Neuron (in vitro differentiated cells): ENCODE measurements around the gene FHDC1.

Experiments
- H2AFZ ChIP-seq: one replicate; pipeline ENCODE4 v1.6.1; 2013; ENCODE audit warnings: low read depth, mild to moderate bottlenecking, inconsistent platforms, low read length, moderate library complexity
- H3K27me3 ChIP-seq: one replicate; pipeline ENCODE4 v1.6.1; 2013; ENCODE audit warnings: low read length; ENCODE audit not compliant: insufficient read depth
- H3K36me3 ChIP-seq: one replicate; pipeline ENCODE4 v1.6.1; 2013; ENCODE audit warnings: low read length; ENCODE audit not compliant: insufficient read depth
- H3K4me1 ChIP-seq: one replicate; pipeline ENCODE4 v1.6.1; 2013; ENCODE audit warnings: low read length; ENCODE audit not compliant: insufficient read depth
- H3K4me3 ChIP-seq: 2 replicates; pipeline ENCODE4 v1.5.1; 2013; ENCODE audit warnings: mild to moderate bottlenecking, low read length, moderate library complexity
- H3K9me3 ChIP-seq: one replicate; pipeline ENCODE4 v1.6.1; 2013; ENCODE audit warnings: low read length

FHDC1 gene

DNA sequence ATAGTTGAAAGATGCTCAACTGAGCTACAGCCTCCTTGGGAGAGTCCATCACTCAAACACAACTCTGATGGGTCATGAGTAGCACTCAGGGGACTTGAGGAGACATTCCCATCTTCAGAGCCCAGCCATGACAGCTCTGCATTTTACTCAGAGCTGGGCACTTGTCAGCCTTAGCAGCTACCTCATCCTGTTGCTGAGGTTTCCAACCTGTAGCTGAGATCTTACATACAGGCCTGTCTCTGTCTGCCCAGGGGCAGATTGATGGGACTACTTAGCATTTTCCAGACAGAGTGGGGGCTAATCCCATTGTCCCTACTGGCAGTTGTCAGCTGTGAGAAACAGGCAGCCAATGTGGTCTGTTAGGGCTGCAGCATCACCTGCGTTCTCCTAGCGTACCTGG, 3.5 kb downstream of the FHDC1 start:
- Histone ChIP-seq H3K4me3 (no peak overlapping the region), H3K4me1 (peaks cover 27% of the 10 kb centered on the region), H2AFZ (no peak overlapping the region), H3K9me3 (no peaks in the 10 kb centered on the region), H3K36me3 (no peaks in the 10 kb centered on the region), H3K27me3 (peaks cover 43% of the 10 kb centered on the region)

DNA sequence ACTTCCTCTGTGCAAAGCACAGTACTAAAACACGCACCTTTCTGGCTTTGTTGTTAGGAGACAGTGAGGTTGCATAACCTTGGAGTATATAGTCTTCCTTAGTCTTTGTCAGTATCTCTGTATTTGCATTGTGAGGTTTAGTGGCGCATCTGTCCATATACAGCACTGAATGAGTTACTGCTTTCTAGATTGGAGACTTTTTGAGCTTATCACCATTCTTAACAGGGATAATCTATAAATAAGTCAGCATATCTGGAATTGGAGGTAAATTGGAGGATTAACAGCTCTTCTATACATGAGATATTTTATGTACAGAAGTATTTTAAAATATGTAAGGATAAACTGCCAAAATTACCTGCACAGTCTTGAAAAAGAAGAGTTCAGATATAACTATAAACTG, 4.3 kb downstream of the FHDC1 start:
- Histone ChIP-seq H2AFZ (no peak overlapping the region), H3K9me3 (no peaks in the 10 kb centered on the region), H3K36me3 (no peaks in the 10 kb centered on the region), H3K27me3 (peaks cover 36% of the 10 kb centered on the region), H3K4me1 (peaks cover 25% of the 10 kb centered on the region), H3K4me3 (no peak overlapping the region)

DNA sequence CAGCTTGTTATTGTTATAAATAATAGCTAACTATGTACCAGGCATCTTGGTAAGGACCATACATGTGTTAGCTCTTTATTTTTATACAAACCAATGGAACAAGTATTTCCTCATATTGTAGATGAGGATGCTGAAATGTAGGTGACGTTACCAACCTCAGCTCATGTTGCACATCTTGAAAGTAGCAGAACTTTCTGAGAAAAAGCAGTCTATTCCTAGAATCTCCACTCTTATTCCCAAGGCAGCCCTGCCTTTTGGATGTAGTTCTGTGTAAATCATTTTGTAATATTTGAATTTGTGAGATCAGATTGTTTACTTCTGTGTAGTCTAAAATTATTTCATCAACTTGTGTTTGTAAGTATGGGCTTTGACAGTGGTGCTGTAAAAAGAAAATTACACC, 5.3 kb downstream of the FHDC1 start:
- Histone ChIP-seq H3K9me3 (no peaks in the 10 kb centered on the region), H3K4me1 (peaks cover 17% of the 10 kb centered on the region), H3K4me3 (no peak overlapping the region), H3K36me3 (no peaks in the 10 kb centered on the region), H2AFZ (no peak overlapping the region), H3K27me3 (peaks cover 30% of the 10 kb centered on the region)

DNA sequence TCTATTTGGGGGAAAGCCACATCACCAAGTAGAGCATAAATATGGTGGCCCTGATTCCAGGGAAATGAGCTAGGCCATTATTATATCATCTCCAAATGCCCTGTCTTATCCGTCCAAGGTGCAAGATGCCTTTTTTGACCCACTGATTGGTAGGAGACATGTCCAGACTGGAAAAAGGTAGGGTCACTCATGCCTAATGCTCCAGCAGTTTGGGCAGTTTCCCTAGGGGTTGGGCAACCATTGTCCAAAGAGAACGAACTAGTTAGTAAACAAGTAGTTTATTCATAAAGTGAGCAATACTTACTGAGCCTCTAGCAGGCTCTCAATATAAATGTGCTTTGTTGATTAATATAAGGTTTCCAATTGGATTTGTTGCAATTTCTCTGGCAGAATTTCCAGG, 6.2 kb downstream of the FHDC1 start:
- H2AFZ ChIP-seq = no peak overlapping the region
- H3K9me3 ChIP-seq = no peaks in the 10 kb centered on the region
- no peaks in the 10 kb centered on the region for H3K36me3 ChIP-seq
- peaks cover 25% of the 10 kb centered on the region for H3K27me3 ChIP-seq
- no peak overlapping the region for H3K4me3 ChIP-seq
- peaks cover 10% of the 10 kb centered on the region for H3K4me1 ChIP-seq

DNA sequence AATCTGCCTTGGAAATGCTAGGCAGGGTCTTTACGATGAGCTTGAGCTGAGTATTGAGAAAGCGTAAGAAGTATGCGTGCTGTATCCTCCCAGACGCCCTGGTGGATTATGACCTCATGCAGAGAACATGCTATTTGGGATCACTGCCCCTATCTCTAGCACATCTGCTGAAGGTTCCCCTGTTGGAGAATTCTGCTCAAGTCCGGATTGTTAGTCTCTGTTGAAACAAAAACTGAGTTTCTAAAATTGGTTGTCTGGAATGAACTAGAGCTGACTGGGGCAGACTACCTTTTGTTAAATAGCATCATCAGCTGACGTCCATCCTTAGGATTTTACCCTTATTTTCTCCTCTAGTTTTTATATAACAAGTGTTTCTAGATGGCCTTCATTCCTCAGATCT, 7.5 kb downstream of the FHDC1 start:
- peaks cover 4% of the 10 kb centered on the region for H3K4me1 ChIP-seq
- peaks cover 17% of the 10 kb centered on the region for H3K27me3 ChIP-seq

DNA sequence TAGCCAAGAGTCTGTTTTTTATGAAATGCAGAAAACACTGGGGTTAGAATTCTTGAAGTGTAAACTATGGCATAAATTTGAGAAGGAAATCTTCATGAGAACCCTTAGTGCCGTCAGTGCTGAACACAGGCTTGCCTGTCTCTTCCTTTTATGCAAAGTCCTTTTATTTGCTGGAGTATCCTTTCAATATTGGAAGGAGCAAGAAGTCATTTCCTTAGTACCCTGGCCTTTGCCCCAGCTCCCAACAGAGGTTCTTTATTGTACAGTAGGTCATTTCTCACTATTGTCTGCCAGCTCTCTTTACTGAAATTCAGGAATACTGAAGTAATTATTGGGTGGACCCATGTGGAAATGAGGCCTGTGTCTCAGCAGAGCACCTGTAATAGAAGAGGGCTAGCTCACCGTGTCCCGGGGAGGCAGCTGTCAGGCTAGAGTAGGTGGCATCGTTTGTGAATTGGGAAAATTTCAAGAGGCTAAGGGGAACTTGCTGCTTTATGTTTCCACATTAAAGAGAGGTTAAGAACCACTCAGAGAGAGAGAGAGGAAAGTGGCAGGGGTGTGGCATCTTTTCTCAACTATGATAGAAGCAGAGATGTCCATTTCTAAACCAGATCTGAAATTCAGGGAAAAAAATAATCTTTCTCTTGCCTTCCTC, 8.7 kb downstream of the FHDC1 start:
- Histone ChIP-seq H2AFZ (no peak overlapping the region), H3K4me3 (no peak overlapping the region), H3K27me3 (peaks cover 7% of the 10 kb centered on the region), H3K9me3 (no peaks in the 10 kb centered on the region), H3K36me3 (no peaks in the 10 kb centered on the region), H3K4me1 (peaks cover 4% of the 10 kb centered on the region)

More for the DNA sequence above, 7.5 kb downstream of the FHDC1 start:
- Histone ChIP-seq H3K9me3 (no peaks in the 10 kb centered on the region), H3K36me3 (no peaks in the 10 kb centered on the region), H2AFZ (no peak overlapping the region), H3K4me3 (no peak overlapping the region)

DNA sequence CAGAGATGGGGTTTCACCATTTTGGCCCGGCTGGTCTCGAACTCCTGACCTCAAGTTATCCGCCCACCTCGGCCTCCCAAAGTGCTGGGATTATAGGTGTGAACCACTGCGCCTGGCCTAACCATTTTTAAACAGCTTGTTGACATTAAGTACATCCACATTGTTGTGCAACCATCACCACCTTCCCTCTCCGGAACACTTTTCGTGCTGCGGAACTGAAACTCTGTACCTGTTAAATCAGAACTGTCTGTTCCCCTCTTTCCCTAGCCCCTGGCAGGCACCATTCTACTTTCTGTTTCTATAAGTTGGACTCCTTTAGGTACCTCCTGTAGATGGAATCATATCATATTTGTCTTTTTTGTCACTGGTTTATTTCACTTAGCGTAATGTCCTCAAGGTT, 9.5 kb downstream of the FHDC1 start:
- Histone ChIP-seq H3K9me3 (no peaks in the 10 kb centered on the region), H3K36me3 (no peaks in the 10 kb centered on the region), H3K4me1 (peaks cover 4% of the 10 kb centered on the region), H3K27me3 (no peaks in the 10 kb centered on the region), H3K4me3 (no peak overlapping the region), H2AFZ (no peak overlapping the region)

DNA sequence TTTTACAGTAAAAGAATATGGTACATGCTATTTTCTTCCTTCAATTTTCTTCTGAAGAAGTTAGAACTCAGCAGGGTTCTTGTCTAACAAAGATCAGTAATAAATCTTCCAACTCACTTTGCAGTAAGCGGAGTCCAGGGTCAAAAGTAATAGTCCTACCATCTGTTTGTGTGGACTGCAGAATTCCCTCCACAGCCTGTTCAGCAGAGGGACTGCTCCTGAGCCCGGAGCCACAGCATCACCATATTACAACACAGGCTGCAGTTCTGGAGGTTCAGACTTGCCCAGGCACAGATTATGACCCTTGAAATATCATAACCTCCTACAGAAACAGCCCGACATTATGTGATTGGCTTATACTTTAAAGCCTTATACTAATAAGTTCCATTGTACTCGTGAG, 10.3 kb downstream of the FHDC1 start:
- H3K9me3 ChIP-seq = no peaks in the 10 kb centered on the region

DNA sequence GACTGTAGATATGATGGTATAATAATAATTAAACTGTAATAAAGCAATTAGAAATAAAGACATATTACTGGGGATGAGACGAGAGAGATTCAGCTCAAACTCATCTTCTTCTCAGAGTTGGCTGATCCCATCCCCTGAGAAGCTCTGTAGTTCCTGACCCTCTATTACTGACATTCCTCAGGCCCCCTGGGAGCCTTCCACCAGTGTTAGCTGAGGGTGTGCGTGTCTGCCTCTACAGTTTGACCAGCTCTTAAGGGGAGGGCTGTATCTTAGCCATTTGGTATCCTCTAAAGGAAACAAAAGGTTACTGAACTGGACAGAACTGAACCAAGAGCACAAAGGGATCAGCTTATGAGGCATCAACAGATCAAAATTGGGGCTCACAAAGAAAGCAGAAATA, 11.2 kb downstream of the FHDC1 start:
- H2AFZ ChIP-seq = no peak overlapping the region
- no peaks in the 10 kb centered on the region for H3K9me3 ChIP-seq
- H3K36me3 ChIP-seq = no peaks in the 10 kb centered on the region
- no peaks in the 10 kb centered on the region for H3K27me3 ChIP-seq
- H3K4me1 ChIP-seq = peaks cover 15% of the 10 kb centered on the region
- no peak overlapping the region for H3K4me3 ChIP-seq

More for the DNA sequence above, 10.3 kb downstream of the FHDC1 start:
- H3K36me3 ChIP-seq = no peaks in the 10 kb centered on the region
- no peaks in the 10 kb centered on the region for H3K27me3 ChIP-seq
- no peak overlapping the region for H2AFZ ChIP-seq
- peaks cover 12% of the 10 kb centered on the region for H3K4me1 ChIP-seq
- H3K4me3 ChIP-seq = no peak overlapping the region

DNA sequence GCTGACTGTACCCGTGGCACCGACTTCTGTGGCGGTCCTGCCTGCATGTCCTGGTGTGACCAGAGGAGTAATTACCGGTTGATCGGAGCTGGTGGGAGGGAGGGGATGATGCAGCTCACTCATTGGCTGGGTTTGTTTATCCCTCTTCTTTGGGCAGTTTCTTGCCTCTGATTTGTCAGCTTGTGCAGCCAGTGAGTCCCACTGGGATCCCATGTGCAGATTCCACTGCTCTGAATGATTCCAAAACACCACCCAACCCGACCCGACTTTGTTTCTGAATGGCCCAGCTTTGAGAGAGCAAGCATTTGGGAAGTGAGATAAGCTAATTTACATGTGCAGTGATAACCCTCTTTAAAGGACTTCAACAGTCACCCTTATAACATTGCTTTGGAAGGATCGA, 13.8 kb downstream of the FHDC1 start:
- H3K36me3 ChIP-seq = no peaks in the 10 kb centered on the region
- H3K27me3 ChIP-seq = no peaks in the 10 kb centered on the region
- no peaks in the 10 kb centered on the region for H3K9me3 ChIP-seq
- H3K4me1 ChIP-seq = peaks cover 10% of the 10 kb centered on the region
- no peak overlapping the region for H2AFZ ChIP-seq
- H3K4me3 ChIP-seq = no peak overlapping the region

DNA sequence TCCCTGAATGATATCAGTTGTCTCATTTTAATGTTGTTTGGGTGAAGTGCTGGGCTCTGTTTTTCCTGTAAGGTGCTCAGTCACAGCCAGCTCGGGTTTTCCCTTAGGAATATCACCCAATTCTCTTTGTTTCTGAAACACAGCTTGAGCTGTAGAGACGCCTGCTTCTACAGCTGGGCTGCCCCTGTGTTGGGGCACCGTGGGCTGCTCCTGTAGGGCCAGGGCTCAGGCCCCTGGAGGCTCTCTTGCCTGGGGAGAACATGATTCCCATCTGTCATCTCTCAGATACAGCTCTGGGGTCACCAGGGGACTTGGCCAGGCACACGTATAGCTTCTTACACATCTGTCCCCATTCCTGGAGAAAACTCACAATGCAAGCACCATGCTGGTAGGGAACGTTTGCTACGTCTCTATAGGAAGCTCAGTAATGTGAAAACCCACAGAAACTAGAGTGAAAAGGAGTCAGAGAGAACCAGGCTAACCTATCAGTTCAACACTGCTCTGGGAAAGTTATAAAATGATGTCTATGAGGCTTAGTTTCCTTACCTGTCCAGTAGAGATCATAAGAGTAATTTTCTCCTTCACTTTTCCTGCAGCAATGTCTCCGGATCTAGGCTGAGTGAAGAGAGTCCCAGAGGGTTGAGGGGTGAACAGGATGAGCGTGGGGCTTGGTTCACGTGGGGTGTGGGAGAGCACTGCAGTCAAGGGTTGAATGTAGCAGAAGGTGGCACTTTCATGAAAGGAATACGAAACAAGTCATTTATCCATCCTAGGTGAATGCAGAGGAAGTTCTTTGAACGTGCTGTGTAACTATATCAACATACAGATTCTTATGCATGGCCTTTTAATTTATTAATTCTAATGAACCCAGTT, 14.5 kb downstream of the FHDC1 start:
- H3K9me3 ChIP-seq = no peaks in the 10 kb centered on the region
- H3K36me3 ChIP-seq = no peaks in the 10 kb centered on the region
- no peak overlapping the region for H2AFZ ChIP-seq
- H3K4me3 ChIP-seq = no peak overlapping the region
- peaks cover 10% of the 10 kb centered on the region for H3K4me1 ChIP-seq
- no peaks in the 10 kb centered on the region for H3K27me3 ChIP-seq

DNA sequence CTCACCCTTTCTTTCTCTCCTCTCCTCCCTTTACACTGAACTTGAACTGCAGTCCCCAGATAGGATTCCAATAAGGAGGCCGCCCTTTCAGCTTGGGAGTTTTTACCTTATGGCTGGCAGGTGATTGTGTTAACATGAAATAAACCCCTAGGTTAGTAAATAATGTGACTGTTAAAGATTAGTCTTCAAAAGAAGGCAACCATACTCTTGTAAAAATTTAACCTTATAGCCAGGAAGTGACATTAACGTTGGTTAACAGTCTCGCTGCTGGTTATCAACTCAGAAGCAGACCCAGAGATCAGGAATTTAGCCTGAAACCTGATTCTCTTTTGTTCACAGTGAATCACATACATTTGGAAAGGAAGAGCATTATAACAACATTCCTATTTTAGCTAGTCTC, 15.2 kb downstream of the FHDC1 start:
- no peaks in the 10 kb centered on the region for H3K27me3 ChIP-seq
- peaks cover 10% of the 10 kb centered on the region for H3K4me1 ChIP-seq
- H3K4me3 ChIP-seq = no peak overlapping the region
- H2AFZ ChIP-seq = no peak overlapping the region
- H3K36me3 ChIP-seq = no peaks in the 10 kb centered on the region
- no peaks in the 10 kb centered on the region for H3K9me3 ChIP-seq

DNA sequence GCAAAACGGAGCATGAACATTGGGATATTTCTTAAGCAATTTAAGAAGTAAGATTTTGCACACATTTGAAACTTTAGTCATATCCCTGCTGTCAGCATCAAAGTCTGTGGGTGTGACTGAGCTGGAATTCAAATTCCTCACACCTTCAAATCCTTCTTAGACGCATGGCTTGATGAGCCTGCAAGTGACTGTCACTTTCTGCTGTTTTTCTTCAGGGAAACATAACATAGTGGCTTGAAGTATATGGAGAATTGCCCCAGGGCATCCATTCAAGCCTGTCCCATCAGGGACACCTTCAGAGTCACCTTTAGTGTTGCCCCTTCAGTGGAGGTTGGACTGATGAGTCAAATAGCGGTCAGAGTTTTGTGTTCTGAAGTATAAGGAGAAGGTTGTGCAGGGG, 17.4 kb downstream of the FHDC1 start:
- H2AFZ ChIP-seq = no peak overlapping the region
- H3K27me3 ChIP-seq = no peaks in the 10 kb centered on the region

More for the DNA sequence above, 17.4 kb downstream of the FHDC1 start:
- Histone ChIP-seq H3K36me3 (no peaks in the 10 kb centered on the region), H3K4me1 (peaks cover 14% of the 10 kb centered on the region), H3K4me3 (no peak overlapping the region), H3K9me3 (no peaks in the 10 kb centered on the region)
